ENCODE data around the gene TMEM250. TPM values are rescaled to one million over a fixed set of nuclear protein-coding genes. Genes with fewer than 3 reads are reported as not detected.

Gene TMEM250
- total RNA-seq, 1 experiment from 2014 or later: 37.5 TPM

GRCh38 chr9:136080716-136081112 is 38.0 kb downstream of the TMEM250 start:
- no peak overlapping the region for H3K4me3 ChIP-seq (replicated peaks in 1 of 2; ENCODE audit: low read depth in 1 of 2, low read length in 2 of 2)
- peaks cover 94% of the 10 kb centered on the region for H3K79me2 ChIP-seq (ENCODE audit: insufficient read depth, low read length)

More at GRCh38 chr9:136080716-136081112, 38.0 kb downstream of the TMEM250 start:
- TF ChIP-seq ATF3 (IDR thresholded peaks at IDR 0.05) (no peak), POLR2A (IDR thresholded peaks at IDR 0.05; ENCODE audit: borderline replicate concordance, extremely low read depth, insufficient read depth, insufficient read length) (no peak), CBX3 (IDR thresholded peaks at IDR 0.05; ENCODE audit: low read depth) (no peak), MAX (IDR thresholded peaks at IDR 0.05) (no peak), CEBPB (IDR thresholded peaks at IDR 0.05; ENCODE audit: low read depth) (no peak), CTCF (IDR thresholded peaks at IDR 0.05 in 2 of 3, conservative IDR thresholded peaks at IDR 0.05 in 1 of 3; ENCODE audit: borderline replicate concordance in 1 of 3, insufficient read depth in 1 of 3, low read depth in 2 of 3, low read length in 2 of 3) (no peak), FOSL1 (IDR thresholded peaks at IDR 0.05; ENCODE audit: low read depth) (no peak), ELF1 (IDR thresholded peaks at IDR 0.05; ENCODE audit: borderline replicate concordance, low read depth) (no peak), SRF (IDR thresholded peaks at IDR 0.05; ENCODE audit: low read depth) (no peak), ZNF274 (IDR thresholded peaks at IDR 0.05; ENCODE audit: low read depth, low read length) (no peak), EZH2phosphoT487 (IDR thresholded peaks at IDR 0.05; ENCODE audit: borderline replicate concordance) (no peak), TCF7L2 (IDR thresholded peaks at IDR 0.05; ENCODE audit: borderline replicate concordance, extremely low read depth, insufficient read depth, insufficient read length) (no peak), ZBTB33 (IDR thresholded peaks at IDR 0.05; ENCODE audit: extremely low read depth, insufficient replicate concordance, low read length) (no peak), SIN3A (IDR thresholded peaks at IDR 0.05; ENCODE audit: low read depth) (no peak), SP1 (IDR thresholded peaks at IDR 0.05; ENCODE audit: low read depth) (no peak), EZH2 (IDR thresholded peaks at IDR 0.05) (no peak), EGR1 (IDR thresholded peaks at IDR 0.05; ENCODE audit: low read depth) (no peak), REST (IDR thresholded peaks at IDR 0.05; ENCODE audit: low read depth) (no peak)
- Histone ChIP-seq H3K27ac (ENCODE audit: low read depth, low read length) (no peak overlapping the region), H3K4me1 (ENCODE audit: control insufficient read depth in 1 of 2, insufficient read depth in 2 of 2, low read length in 2 of 2) (peaks cover 0 to 5% of the 10 kb centered on the region in 2 experiments; a peak in 2 of 4 replicates), H4K20me1 (ENCODE audit: insufficient read depth) (no peaks in the 10 kb centered on the region), H3K9me2 (ENCODE audit: insufficient read depth) (no peaks in the 10 kb centered on the region), H3K9ac (ENCODE audit: low read length) (no peak overlapping the region), H2AFZ (ENCODE audit: low read depth, low read length, poor library complexity, severe bottlenecking) (no peak overlapping the region), H3K36me3 (ENCODE audit: control insufficient read depth in 1 of 2, insufficient read depth in 2 of 2, low read length in 2 of 2) (no peaks in the 10 kb centered on the region; a peak in 1 of 4 replicates), H3K9me3 (ENCODE audit: control insufficient read depth in 1 of 2, insufficient read depth in 1 of 2, low read depth in 1 of 2, low read length in 2 of 2) (no peaks in the 10 kb centered on the region), H3K4me2 (ENCODE audit: low read length) (no peak overlapping the region), H3K27me3 (ENCODE audit: insufficient read depth, low read length) (no peaks in the 10 kb centered on the region)
- CTCF ChIA-PET: no interaction called here
- RAD21 ChIA-PET (ENCODE audit: low non-redundant PET in 1 of 2, low total read pairs in 2 of 2, uncharacterized antibody in 2 of 2, unreplicated experiment in 2 of 2): no interaction called here
- no TSS peak for BruUV-seq (replicated peaks)
- ATAC-seq (no peak), DNase-seq (ENCODE audit: low read depth, low spot score) (no peak)
- intact Hi-C loops (cut with micrococcal nuclease): no loop called here
- POLR2A ChIA-PET: no interaction called here
